CD14-positive monocyte (primary cell): ENCODE results near the gene TTC7B. TPM values are rescaled to one million over a fixed set of nuclear protein-coding genes. Genes with fewer than 3 reads are reported as not detected.

Experiments
- DNase-seq, 3 donors: peaks; one replicate each; pipeline ENCODE4 v3.0.0-alpha.2; 2011 to 2022
- H2AFZ ChIP-seq: 2 replicates; pipeline ENCODE4 v1.6.0; 2012; ENCODE audit warnings: mild to moderate bottlenecking, low read depth, low read length, inconsistent platforms; ENCODE audit not compliant: insufficient read depth, poor library complexity, severe bottlenecking
- H3K27ac ChIP-seq, 2 donors: 1 replicate in 1 of 2; 2 replicates in 1 of 2; pipeline ENCODE4 v1.5.1; 2012 to 2013; ENCODE audit warnings: low read length in 2 of 2, control low read depth in 1 of 2, inconsistent platforms in 1 of 2, low read depth in 1 of 2, mild to moderate bottlenecking in 1 of 2
- H3K27me3 ChIP-seq, 2 donors: one replicate each; pipeline versions ENCODE4 v1.6.0 to v1.6.1; 2011 to 2013; ENCODE audit warnings: low read length in 2 of 2; ENCODE audit not compliant: control insufficient read depth in 2 of 2, insufficient read depth in 2 of 2
- H3K36me3 ChIP-seq, 2 donors: replicated peaks in 1 of 2; 1 replicate in 1 of 2; 2 replicates in 1 of 2; pipeline versions ENCODE4 v1.5.1 to v1.6.1; 2012 to 2013; ENCODE audit warnings: low read length in 2 of 2, control low read depth in 1 of 2, inconsistent platforms in 1 of 2, mild to moderate bottlenecking in 1 of 2; ENCODE audit not compliant: insufficient read depth in 2 of 2, control insufficient read depth in 1 of 2
- H3K4me1 ChIP-seq, 2 donors: 1 replicate in 1 of 2; 2 replicates in 1 of 2; pipeline versions ENCODE4 v1.5.1 to v1.6.1; 2012 to 2013; ENCODE audit warnings: low read length in 2 of 2, control low read depth in 1 of 2, inconsistent platforms in 1 of 2, mild to moderate bottlenecking in 1 of 2, moderate library complexity in 1 of 2; ENCODE audit not compliant: insufficient read depth in 2 of 2, control insufficient read depth in 1 of 2
- H3K4me2 ChIP-seq: replicated peaks from 2 replicates; pipeline ENCODE3; 2012; ENCODE audit warnings: low read length, moderate library complexity, mild to moderate bottlenecking; ENCODE audit not compliant: poor library complexity, severe bottlenecking; ENCODE audit errors: extremely low read depth
- H3K4me3 ChIP-seq, 3 experiments: fragments of 200-600 bp in 1 of 3; sonication (generic) in 1 of 3; replicated peaks in 1 of 3; 1 replicate in 2 of 3; 2 replicates in 1 of 3; pipeline ENCODE4 v1.5.1; 2011 to 2013; ENCODE audit warnings: low read length in 3 of 3, mild to moderate bottlenecking in 3 of 3, control low read depth in 2 of 3, low read depth in 2 of 3, inconsistent platforms in 1 of 3, moderate library complexity in 1 of 3
- H3K79me2 ChIP-seq: 2 replicates; pipeline ENCODE4 v1.6.0; 2012; ENCODE audit warnings: mild to moderate bottlenecking, control low read depth, inconsistent platforms, low read length, moderate library complexity; ENCODE audit not compliant: insufficient read depth
- H3K9ac ChIP-seq: 2 replicates; pipeline ENCODE4 v1.6.0; 2017; ENCODE audit warnings: low read length, mild to moderate bottlenecking; ENCODE audit not compliant: insufficient read depth, poor library complexity, severe bottlenecking
- H3K9me3 ChIP-seq, 2 donors: replicated peaks in 1 of 2; 1 replicate in 1 of 2; 2 replicates in 1 of 2; pipeline versions ENCODE4 v1.5.1 to v1.6.1; 2012 to 2013; ENCODE audit warnings: low read length in 2 of 2, control low read depth in 1 of 2; ENCODE audit not compliant: control insufficient read depth in 1 of 2, insufficient read depth in 1 of 2
- H4K20me1 ChIP-seq: 2 replicates; pipeline ENCODE4 v1.6.0; 2012; ENCODE audit warnings: mild to moderate bottlenecking, low read length, control low read depth, moderate library complexity; ENCODE audit not compliant: insufficient read depth
- H3K27ac Mint-ChIP-seq, 7 donors: one replicate each; pipeline ENCODE4 v1.8.0; 2020; ENCODE audit warnings: mild to moderate bottlenecking in 7 of 7, mixed read lengths in 7 of 7, moderate library complexity in 6 of 7, inconsistent platforms in 2 of 7
- H3K27me3 Mint-ChIP-seq, 3 donors: one replicate each; pipeline ENCODE4 v1.8.0; 2021 to 2022; ENCODE audit warnings: low read depth in 3 of 3, mild to moderate bottlenecking in 3 of 3, mixed read lengths in 3 of 3, moderate library complexity in 3 of 3, inconsistent platforms in 1 of 3
- H3K36me3 Mint-ChIP-seq, 2 donors: one replicate each; pipeline ENCODE4 v1.8.0; 2020; ENCODE audit warnings: mixed read lengths in 2 of 2, inconsistent platforms in 1 of 2, mild to moderate bottlenecking in 1 of 2
- H3K4me1 Mint-ChIP-seq: one replicate; pipeline ENCODE4 v1.8.0; 2020; ENCODE audit warnings: mild to moderate bottlenecking, mixed read lengths
- H3K4me3 Mint-ChIP-seq, 2 donors: one replicate each; pipeline ENCODE4 v1.8.0; 2020; ENCODE audit warnings: mild to moderate bottlenecking in 2 of 2, mixed read lengths in 2 of 2, moderate library complexity in 1 of 2
- H3K9me3 Mint-ChIP-seq, 7 donors: one replicate each; pipeline ENCODE4 v1.8.0; 2020 to 2022; ENCODE audit warnings: mixed read lengths in 7 of 7, mild to moderate bottlenecking in 6 of 7, moderate library complexity in 6 of 7, inconsistent platforms in 2 of 7
- CTCF ChIP-seq: fragments of 200-600 bp; IDR thresholded peaks from one replicate; pipeline ENCODE4 v1.8.0; 2022; ENCODE audit warnings: antibody characterized with exemption, mild to moderate bottlenecking
- WGBS: methylation state at CpG from one replicate; pipeline ENCODE4 v1.1.5; 2013; ENCODE audit warnings: missing lambda C conversion rate; ENCODE audit not compliant: insufficient coverage; 5-methylcytosine and 5-hydroxymethylcytosine counted together
- intact Hi-C, 2 donors: fragments of 100-400 bp; cut with micrococcal nuclease; formaldehyde crosslinking; loops; one replicate each; pipeline versions ENCODE4 v1.15.0 to v1.15.1; 2023
- polyA plus RNA-seq, 3 donors: library from polyadenylated mRNA; depleted of rRNA in 1 of 3; unstranded in 2 of 3; stranded (reverse) in 1 of 3; fragments of 300-500 nt in 2 of 3; fragments of >200 nt in 1 of 3; fragmentation: Illumina TruSeq in 2 of 3; gene quantifications; 1 replicate in 2 of 3; 2 replicates in 1 of 3; pipeline ENCODE4 v1.2.3, GENCODE V29; 2012 to 2021

TTC7B gene
- polyA plus RNA-seq, 3 donors = 0.87 to 2.6 (median 1.2) TPM

- intact Hi-C loops = loop anchor here in 1 of 2 donors (10.0 kb wide), 1 partner anchor 299 kb away; the partner anchor contains the start of gene CALM1
Measured at GRCh38 chr14:90693413-90693812, 122.8 kb downstream of the TTC7B start.

GRCh38 chr14:90692826-90693225 lies 123.4 kb downstream of the TTC7B start:
- Histone ChIP-seq H3K9ac (no peak overlapping the region), H2AFZ (no peak overlapping the region), H3K4me3 (no peak overlapping the region), H3K4me2 (no peak overlapping the region), H3K27ac (no peak overlapping the region), H3K79me2 (no peaks in the 10 kb centered on the region), H3K27me3 (no peaks in the 10 kb centered on the region), H4K20me1 (no peaks in the 10 kb centered on the region), H3K4me1 (no peaks in the 10 kb centered on the region), H3K36me3 (no peaks in the 10 kb centered on the region), H3K9me3 (no peaks in the 10 kb centered on the region)
- Mint-ChIP-seq H3K9me3 (no peaks in the 10 kb centered on the region), H3K4me3 (no peak overlapping the region), H3K4me1 (peaks cover 14% of the 10 kb centered on the region), H3K27ac (no peak overlapping the region), H3K36me3 (no peaks in the 10 kb centered on the region), H3K27me3 (peaks cover 0 to 2% (median 0%) of the 10 kb centered on the region in 3 donors)
- WGBS = 67% methylated on average over 1 of the region's 1 CpG
- DNase-seq = no peak
- TF ChIP-seq CTCF = no peak
- intact Hi-C loops = loop anchor here in 1 of 2 donors (10.0 kb wide), 1 partner anchor 298 kb away; the partner anchor contains the start of gene CALM1

More at GRCh38 chr14:90693413-90693812, 122.8 kb downstream of the TTC7B start:
- Histone ChIP-seq H3K36me3 (no peaks in the 10 kb centered on the region), H2AFZ (no peak overlapping the region), H3K27me3 (no peaks in the 10 kb centered on the region), H3K4me3 (no peak overlapping the region), H3K9me3 (no peaks in the 10 kb centered on the region), H3K4me2 (no peak overlapping the region), H3K79me2 (no peaks in the 10 kb centered on the region), H3K9ac (no peak overlapping the region), H4K20me1 (no peaks in the 10 kb centered on the region), H3K27ac (no peak overlapping the region), H3K4me1 (no peaks in the 10 kb centered on the region)
- Mint-ChIP-seq H3K36me3 (no peaks in the 10 kb centered on the region), H3K4me1 (peaks cover 17% of the 10 kb centered on the region), H3K27me3 (peaks cover 0 to 2% (median 0%) of the 10 kb centered on the region in 3 donors), H3K9me3 (no peaks in the 10 kb centered on the region), H3K4me3 (no peak overlapping the region), H3K27ac (peak overlapping the region in 1 of 7 donors; percentile 47)
- no peak for TF ChIP-seq CTCF
- 100% methylated on average over 1 of the region's 3 CpGs for WGBS
- no peak for DNase-seq
